Upper lobe of right lung (tissue), 1 donor: ENCODE results near the gene CTNND1. TPM values are rescaled to one million over a fixed set of nuclear protein-coding genes. Genes with fewer than 3 reads are reported as not detected.

ENCODE experiments used
- ATAC-seq: fragments of 200-7000 bp; cut with Tn5 transposase; one replicate; pipeline ENCODE4 v1.9.1; 2020; ENCODE audit warnings: mild to moderate bottlenecking, moderate library complexity
- DNase-seq: peaks from one replicate; pipeline ENCODE4 v3.0.0-alpha.2; 2020
- H3K27ac ChIP-seq: fragments of 200-600 bp; one replicate; pipeline ENCODE4 v1.8.0; 2022
- H3K27me3 ChIP-seq: fragments of 200-600 bp; one replicate; pipeline ENCODE4 v1.8.0; 2022; ENCODE audit warnings: mild to moderate bottlenecking
- H3K36me3 ChIP-seq: fragments of 200-600 bp; one replicate; pipeline ENCODE4 v1.8.0; 2022
- H3K4me1 ChIP-seq: fragments of 200-600 bp; one replicate; pipeline ENCODE4 v1.8.0; 2022
- H3K4me3 ChIP-seq: fragments of 200-600 bp; one replicate; pipeline ENCODE4 v1.8.0; 2022; ENCODE audit warnings: mild to moderate bottlenecking
- H3K9me3 ChIP-seq: fragments of 200-600 bp; one replicate; pipeline ENCODE4 v1.8.0; 2022
- CTCF ChIP-seq: fragments of 200-600 bp; IDR thresholded peaks from one replicate; pipeline ENCODE4 v1.8.0; 2022; ENCODE audit warnings: antibody characterized with exemption
- intact Hi-C: fragments of 100-400 bp; cut with DNase I; formaldehyde crosslinking; loops from one replicate; pipeline ENCODE4 v1.11.0; 2022
- total RNA-seq: library from RNA; stranded (reverse); fragmentation: NEBNext Ultra II Directional; extraction: Animal tissue kit (Norgen Biotek cat#: 25700); gene quantifications from one replicate; pipeline ENCODE4 v1.2.1, GENCODE V29; 2021
- donor health status: DM: no; HTN: yes; CAD: no; lungs with severe emphysema.

Gene CTNND1
- total RNA-seq, 1 donor from 2014 or later = 245 TPM

GRCh38 chr11:57787006-57787604 is 25.5 kb downstream of the CTNND1 start:
- Histone ChIP-seq H3K4me1 (peaks cover 87% of the 10 kb centered on the region), H3K27me3 (no peaks in the 10 kb centered on the region), H3K4me3 (no peak overlapping the region), H3K9me3 (no peaks in the 10 kb centered on the region), H3K27ac (peak overlapping the region; percentile 58), H3K36me3 (no peaks in the 10 kb centered on the region)
- TF ChIP-seq CTCF = no peak
- no peak for ATAC-seq
- intact Hi-C loops = no loop called here
- DNase-seq = no peak

- DNase-seq = no peak
- H3K4me3 ChIP-seq = no peak overlapping the region
- intact Hi-C loops = no loop called here
- H3K27ac ChIP-seq = peak overlapping the region; percentile 58
- H3K36me3 ChIP-seq = no peaks in the 10 kb centered on the region
- H3K9me3 ChIP-seq = no peaks in the 10 kb centered on the region
- no peak for TF ChIP-seq CTCF
- ATAC-seq = peak; percentile 73
- peaks cover 87% of the 10 kb centered on the region for H3K4me1 ChIP-seq
- H3K27me3 ChIP-seq = no peaks in the 10 kb centered on the region
These were observed 26.5 kb downstream of the CTNND1 start for GRCh38 chr11:57787920-57788702.

GRCh38 chr11:57788703-57789088 is 27.1 kb downstream of the CTNND1 start:
- intact Hi-C loops = no loop called here
- peaks cover 5% of the 10 kb centered on the region for H3K36me3 ChIP-seq
- ATAC-seq (no peak), DNase-seq (no peak)
- H3K4me3 ChIP-seq = no peak overlapping the region
- H3K27me3 ChIP-seq = no peaks in the 10 kb centered on the region
- TF ChIP-seq CTCF = no peak
- no peaks in the 10 kb centered on the region for H3K9me3 ChIP-seq
- H3K27ac ChIP-seq = peak overlapping the region; percentile 36
- H3K4me1 ChIP-seq = peaks cover 87% of the 10 kb centered on the region

GRCh38 chr11:57791321-57792059 is 29.9 kb downstream of the CTNND1 start:
- H3K27ac ChIP-seq = peak overlapping the region; percentile 75
- H3K36me3 ChIP-seq = peaks cover 30% of the 10 kb centered on the region
- H3K9me3 ChIP-seq = no peaks in the 10 kb centered on the region
- no peak for TF ChIP-seq CTCF
- intact Hi-C loops = no loop called here
- H3K4me1 ChIP-seq = peaks cover 78% of the 10 kb centered on the region
- no peak overlapping the region for H3K4me3 ChIP-seq
- H3K27me3 ChIP-seq = no peaks in the 10 kb centered on the region
- DNase-seq = no peak
- ATAC-seq = no peak

GRCh38 chr11:57792060-57792541 is 30.5 kb downstream of the CTNND1 start:
- peaks cover 36% of the 10 kb centered on the region for H3K36me3 ChIP-seq
- H3K4me3 ChIP-seq = no peak overlapping the region
- peaks cover 71% of the 10 kb centered on the region for H3K4me1 ChIP-seq
- H3K27ac ChIP-seq = peak overlapping the region; percentile 75
- no peaks in the 10 kb centered on the region for H3K9me3 ChIP-seq
- TF ChIP-seq CTCF = no peak
- no peaks in the 10 kb centered on the region for H3K27me3 ChIP-seq
- DNase-seq (peak; percentile 93), ATAC-seq (peak; percentile 91)
- intact Hi-C loops = no loop called here
